Activated naive CD8-positive, alpha-beta T cell treated with anti-CD3 and anti-CD28 coated beads for 36 hours (primary cell): Measurements from ENCODE around the gene ZNF202. TPM values are rescaled to one million over a fixed set of nuclear protein-coding genes. Genes with fewer than 3 reads are reported as not detected.

ENCODE experiments used
- DNase-seq: peaks from one replicate; pipeline ENCODE4 v3.0.0; 2021
- H3K27ac Mint-ChIP-seq: one replicate; pipeline ENCODE4 v1.8.0; 2022; ENCODE audit warnings: mild to moderate bottlenecking, moderate library complexity, mixed read lengths
- H3K27me3 Mint-ChIP-seq: one replicate; pipeline ENCODE4 v1.8.0; 2022; ENCODE audit warnings: mild to moderate bottlenecking, mixed read lengths
- H3K36me3 Mint-ChIP-seq: one replicate; pipeline ENCODE4 v1.8.0; 2021; ENCODE audit warnings: mild to moderate bottlenecking, mixed read lengths
- H3K4me1 Mint-ChIP-seq: one replicate; pipeline ENCODE4 v1.8.0; 2021; ENCODE audit warnings: mixed read lengths
- H3K4me3 Mint-ChIP-seq: one replicate; pipeline ENCODE4 v1.8.0; 2022; ENCODE audit warnings: mild to moderate bottlenecking, moderate library complexity, mixed read lengths
- H3K9me3 Mint-ChIP-seq: one replicate; pipeline ENCODE4 v1.8.0; 2022; ENCODE audit warnings: mixed read lengths
- total RNA-seq, 2 experiments: library from RNA; stranded (reverse); gene quantifications; one replicate each; pipeline ENCODE4 v1.2.3, GENCODE V29; 2021

ZNF202 gene
- total RNA-seq, 2 experiments from 2014 or later: 14.4 to 18.6 TPM

GRCh38 chr11:123682696-123683410 is 58.6 kb downstream of the ZNF202 start:
- Mint-ChIP-seq H3K4me1 (peaks cover 19% of the 10 kb centered on the region), H3K4me3 (no peak overlapping the region), H3K27me3 (no peaks in the 10 kb centered on the region), H3K9me3 (no peaks in the 10 kb centered on the region), H3K36me3 (no peaks in the 10 kb centered on the region), H3K27ac (no peak overlapping the region)
- no peak for DNase-seq

DNA sequence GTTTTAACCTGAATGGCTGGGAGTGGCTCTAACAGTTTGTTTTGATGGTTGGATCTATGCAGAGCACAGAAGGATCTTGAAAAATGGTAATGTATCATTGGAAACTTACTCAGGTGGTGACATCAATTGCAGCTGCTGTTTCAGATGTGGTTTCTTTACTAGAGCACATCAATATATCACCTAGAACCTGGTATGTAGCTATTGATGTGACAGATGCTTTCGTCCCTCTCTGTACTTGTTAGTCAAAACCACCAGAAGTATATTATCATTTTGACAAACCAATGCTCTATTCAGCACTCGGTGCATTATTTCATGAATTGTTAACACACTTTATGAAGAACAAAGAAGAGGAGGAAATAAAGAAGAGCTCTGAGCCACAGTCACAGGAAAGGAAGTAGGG is 60.4 kb downstream of the ZNF202 start:
- Mint-ChIP-seq H3K36me3 (no peaks in the 10 kb centered on the region), H3K27ac (peak overlapping the region; percentile 55), H3K27me3 (no peaks in the 10 kb centered on the region), H3K4me1 (peaks cover 19% of the 10 kb centered on the region), H3K4me3 (no peak overlapping the region), H3K9me3 (no peaks in the 10 kb centered on the region)
- DNase-seq: no peak

GRCh38 chr11:123678246-123678645 is 63.2 kb downstream of the ZNF202 start:
- no peaks in the 10 kb centered on the region for H3K9me3 Mint-ChIP-seq
- no peaks in the 10 kb centered on the region for H3K36me3 Mint-ChIP-seq
- no peak for DNase-seq
- no peaks in the 10 kb centered on the region for H3K27me3 Mint-ChIP-seq
- peaks cover 17% of the 10 kb centered on the region for H3K4me1 Mint-ChIP-seq
- no peak overlapping the region for H3K4me3 Mint-ChIP-seq
- no peak overlapping the region for H3K27ac Mint-ChIP-seq

GRCh38 chr11:123677510-123677909 is 64.0 kb downstream of the ZNF202 start:
- Mint-ChIP-seq H3K36me3 (no peaks in the 10 kb centered on the region), H3K27me3 (no peaks in the 10 kb centered on the region), H3K4me3 (no peak overlapping the region), H3K27ac (no peak overlapping the region), H3K9me3 (no peaks in the 10 kb centered on the region), H3K4me1 (peaks cover 17% of the 10 kb centered on the region)
- DNase-seq: no peak

DNA sequence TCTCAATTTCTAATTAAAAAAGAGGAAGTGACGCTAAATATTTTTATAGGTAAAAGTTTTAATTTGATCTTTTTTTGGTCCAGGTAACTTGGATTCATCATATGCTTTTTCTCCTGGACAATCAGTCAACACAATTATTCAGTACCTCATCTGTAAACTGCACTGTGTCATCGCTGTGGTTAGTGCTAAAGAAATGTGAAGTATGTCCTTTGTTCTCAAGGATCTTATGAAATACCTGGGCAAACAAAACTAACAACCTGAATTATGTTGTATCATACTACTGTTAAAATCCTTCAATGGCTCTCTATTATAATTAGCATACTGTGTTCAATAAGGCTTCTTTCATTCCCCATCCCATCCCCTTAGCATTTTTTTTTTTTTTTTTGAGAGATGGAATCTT is 67.2 kb downstream of the ZNF202 start:
- H3K36me3 Mint-ChIP-seq: no peaks in the 10 kb centered on the region
- no peak for DNase-seq

More for the DNA sequence above, 67.2 kb downstream of the ZNF202 start:
- Mint-ChIP-seq H3K9me3 (no peaks in the 10 kb centered on the region), H3K4me3 (no peak overlapping the region), H3K27ac (no peak overlapping the region), H3K4me1 (no peaks in the 10 kb centered on the region), H3K27me3 (peaks cover 4% of the 10 kb centered on the region)

Other genes with a start within 250 kb of the ZNF202 start
- gene SCN3B, start 87.0 kb downstream of the ZNF202 start, total RNA-seq: not detected
- gene OR6X1, start 12.9 kb upstream of the ZNF202 start, total RNA-seq: not detected
- gene OR6M1, start 64.7 kb upstream of the ZNF202 start, total RNA-seq: not detected
- not detected for gene TMEM225, start 144.0 kb upstream of the ZNF202 start, total RNA-seq
- gene OR8D4, start 160.5 kb upstream of the ZNF202 start, total RNA-seq: not detected
- gene OR4D5, start 198.0 kb upstream of the ZNF202 start, total RNA-seq: not detected
- not detected for gene OR6T1, start 202.2 kb upstream of the ZNF202 start, total RNA-seq
- not detected for gene OR10S1, start 236.1 kb upstream of the ZNF202 start, total RNA-seq